ENCODE measurements around the gene SAP30. TPM values are rescaled to one million over a fixed set of nuclear protein-coding genes. Genes with fewer than 3 reads are reported as not detected.

SAP30 gene
- total RNA-seq, 2 donors from 2014 or later, result 18.8 to 20.0 TPM

GRCh38 chr4:173415092-173415491, 44.3 kb downstream of the SAP30 start:
- no peaks in the 10 kb centered on the region for H3K27me3 ChIP-seq
- no peak overlapping the region for H3K4me3 ChIP-seq
- H3K27ac ChIP-seq, result no peak overlapping the region
- no peaks in the 10 kb centered on the region for H3K9me3 ChIP-seq
- no peak for TF ChIP-seq CTCF (IDR thresholded peaks at IDR 0.05)
- no peaks in the 10 kb centered on the region for H3K36me3 ChIP-seq
- no peaks in the 10 kb centered on the region for H3K4me1 ChIP-seq
- no peak overlapping the region for H3K9ac ChIP-seq (ENCODE audit: low read depth in 2 of 2, low read length in 2 of 2)
- intact Hi-C loops (cut with DNase I), result loop anchor here (5.0 kb wide), 2 partner anchors 98 to 403 kb away; no protein-coding TSS in a partner anchor
- DNase-seq, result no peak

DNA sequence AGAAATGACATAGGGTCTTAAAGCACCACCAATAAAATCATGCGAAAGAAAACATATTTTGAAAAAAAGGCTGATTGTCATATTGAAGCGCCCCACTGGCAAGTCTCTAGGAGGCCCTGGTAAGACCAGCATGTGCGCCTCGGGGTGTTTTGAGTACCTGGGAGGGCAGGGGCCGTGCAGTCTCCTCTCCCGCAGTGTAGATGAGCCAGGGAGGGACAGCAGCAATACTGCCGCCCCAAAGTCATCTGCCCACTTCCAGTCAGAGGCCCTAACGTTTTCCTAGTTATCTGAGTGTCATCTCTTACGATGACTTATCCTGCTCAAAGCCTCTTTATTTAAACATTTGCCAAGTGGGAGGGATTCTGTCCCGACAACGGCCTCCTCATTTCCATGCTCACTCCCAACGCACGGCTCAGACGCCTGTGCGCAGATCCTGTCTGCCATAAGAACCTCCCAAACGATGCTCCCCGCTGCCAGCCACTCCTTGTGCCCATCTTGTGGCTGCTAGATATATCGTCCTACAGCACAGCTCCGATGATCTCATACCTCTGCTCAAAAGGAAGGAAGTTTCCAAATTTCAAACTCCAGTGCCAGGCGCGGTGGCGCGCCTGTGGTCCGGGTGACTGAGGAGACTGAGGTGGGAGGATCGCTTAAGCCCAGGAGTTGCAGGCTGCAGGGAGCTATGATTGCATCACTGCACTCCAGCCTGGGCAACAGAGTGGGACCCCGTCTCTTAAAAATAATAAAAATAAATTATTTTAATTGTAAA, 45.3 kb downstream of the SAP30 start:
- DNase-seq, result no peak
- no peak for TF ChIP-seq CTCF (IDR thresholded peaks at IDR 0.05)
- Histone ChIP-seq H3K27ac (no peak overlapping the region), H3K4me3 (no peak overlapping the region), H3K4me1 (no peaks in the 10 kb centered on the region), H3K9me3 (no peaks in the 10 kb centered on the region), H3K9ac (ENCODE audit: low read depth in 2 of 2, low read length in 2 of 2) (no peak overlapping the region), H3K27me3 (no peaks in the 10 kb centered on the region), H3K36me3 (no peaks in the 10 kb centered on the region)
- intact Hi-C loops (cut with DNase I), result loop anchor here (5.0 kb wide), 2 partner anchors 99 to 404 kb away; no protein-coding TSS in a partner anchor

- H3K36me3 ChIP-seq, result no peaks in the 10 kb centered on the region
- no peak overlapping the region for H3K9ac ChIP-seq (ENCODE audit: low read depth in 2 of 2, low read length in 2 of 2)
- no peak overlapping the region for H3K27ac ChIP-seq
- no peak for DNase-seq
- H3K27me3 ChIP-seq, result no peaks in the 10 kb centered on the region
- no peak overlapping the region for H3K4me3 ChIP-seq
- intact Hi-C loops (cut with DNase I), result loop anchor here (5.0 kb wide), 2 partner anchors 101 to 406 kb away; no protein-coding TSS in a partner anchor
- no peaks in the 10 kb centered on the region for H3K4me1 ChIP-seq
- TF ChIP-seq CTCF (IDR thresholded peaks at IDR 0.05), result no peak
- no peaks in the 10 kb centered on the region for H3K9me3 ChIP-seq
Observed at GRCh38 chr4:173417833-173418232, 47.1 kb downstream of the SAP30 start.

- no peak for TF ChIP-seq CTCF (IDR thresholded peaks at IDR 0.05)
- intact Hi-C loops (cut with DNase I), result loop anchor here (5.0 kb wide), 2 partner anchors 101 to 406 kb away; no protein-coding TSS in a partner anchor
- Histone ChIP-seq H3K9ac (ENCODE audit: low read depth in 2 of 2, low read length in 2 of 2) (no peak overlapping the region), H3K36me3 (no peaks in the 10 kb centered on the region), H3K27ac (no peak overlapping the region), H3K9me3 (no peaks in the 10 kb centered on the region), H3K4me1 (no peaks in the 10 kb centered on the region), H3K4me3 (no peak overlapping the region), H3K27me3 (no peaks in the 10 kb centered on the region)
- no peak for DNase-seq
Observed at GRCh38 chr4:173418639-173419038, 47.9 kb downstream of the SAP30 start.

DNA sequence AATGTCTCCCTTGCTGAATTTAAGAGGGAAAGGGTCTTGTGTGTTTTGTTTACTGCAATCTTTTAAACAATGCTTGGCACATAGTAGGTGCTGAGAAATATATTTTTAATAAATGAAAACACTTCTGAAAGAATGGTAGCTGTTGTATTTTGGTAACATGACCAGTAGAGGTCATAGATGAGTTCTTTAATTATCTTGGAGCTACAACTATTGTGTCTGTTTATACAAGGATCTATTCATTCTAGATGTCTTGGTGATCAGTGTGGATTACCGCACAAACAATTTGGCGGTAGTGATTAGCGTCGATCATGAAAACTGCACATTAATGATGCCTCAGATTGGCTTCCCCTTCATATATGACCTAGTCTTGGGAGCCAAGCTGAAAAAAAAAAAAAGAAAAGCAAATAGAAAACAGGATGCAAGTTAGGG, 49.6 kb downstream of the SAP30 start:
- intact Hi-C loops (cut with DNase I), result loop anchor here (5.0 to 10.0 kb wide), 2 partner anchors 72 to 334 kb away; no protein-coding TSS in a partner anchor
- H3K9ac ChIP-seq (ENCODE audit: low read depth in 2 of 2, low read length in 2 of 2), result no peak overlapping the region
- H3K4me1 ChIP-seq, result no peaks in the 10 kb centered on the region
- no peaks in the 10 kb centered on the region for H3K36me3 ChIP-seq
- no peak for DNase-seq
- H3K9me3 ChIP-seq, result no peaks in the 10 kb centered on the region
- no peak overlapping the region for H3K27ac ChIP-seq
- H3K27me3 ChIP-seq, result no peaks in the 10 kb centered on the region
- H3K4me3 ChIP-seq, result no peak overlapping the region
- peak; percentile 44 for TF ChIP-seq CTCF (IDR thresholded peaks at IDR 0.05)
